GM11168 (cell line): ENCODE results near the gene HBM.
"Not testable (repeated sequence)": the region's sequence is repeated elsewhere in the genome, so short reads cannot be mapped to it uniquely, and the experiment has no call there.

ENCODE experiments used
- in situ Hi-C: fragments of 300-500 bp; cut with MboI; formaldehyde crosslinking; loops from one replicate; pipeline ENCODE4 v1.12.0; 2022; ENCODE audit warnings: low sequenced_read_pairs; ENCODE audit not compliant: unreplicated experiment

The HBM gene

DNA sequence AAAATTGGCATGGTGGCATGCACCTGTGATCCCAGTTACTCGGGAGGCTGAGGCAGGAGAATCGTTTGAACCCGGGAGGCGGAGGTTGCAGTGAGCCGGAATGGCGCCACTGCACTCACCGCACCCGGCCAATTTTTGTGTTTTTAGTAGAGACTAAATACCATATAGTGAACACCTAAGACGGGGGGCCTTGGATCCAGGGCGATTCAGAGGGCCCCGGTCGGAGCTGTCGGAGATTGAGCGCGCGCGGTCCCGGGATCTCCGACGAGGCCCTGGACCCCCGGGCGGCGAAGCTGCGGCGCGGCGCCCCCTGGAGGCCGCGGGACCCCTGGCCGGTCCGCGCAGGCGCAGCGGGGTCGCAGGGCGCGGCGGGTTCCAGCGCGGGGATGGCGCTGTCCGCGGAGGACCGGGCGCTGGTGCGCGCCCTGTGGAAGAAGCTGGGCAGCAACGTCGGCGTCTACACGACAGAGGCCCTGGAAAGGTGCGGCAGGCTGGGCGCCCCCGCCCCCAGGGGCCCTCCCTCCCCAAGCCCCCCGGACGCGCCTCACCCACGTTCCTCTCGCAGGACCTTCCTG is 14.4 kb downstream of the HBM start, which contains the start of gene HBQ1:
Gene HBQ1, plus strand, starts transcription at position 359 of the 575 bp plus-strand sequence. Its CDS starts 28 bp downstream, at position 387.
- in situ Hi-C loops, result loop anchor here (5.0 kb wide), 1 partner anchor 63 kb away; no protein-coding TSS in a partner anchor

DNA sequence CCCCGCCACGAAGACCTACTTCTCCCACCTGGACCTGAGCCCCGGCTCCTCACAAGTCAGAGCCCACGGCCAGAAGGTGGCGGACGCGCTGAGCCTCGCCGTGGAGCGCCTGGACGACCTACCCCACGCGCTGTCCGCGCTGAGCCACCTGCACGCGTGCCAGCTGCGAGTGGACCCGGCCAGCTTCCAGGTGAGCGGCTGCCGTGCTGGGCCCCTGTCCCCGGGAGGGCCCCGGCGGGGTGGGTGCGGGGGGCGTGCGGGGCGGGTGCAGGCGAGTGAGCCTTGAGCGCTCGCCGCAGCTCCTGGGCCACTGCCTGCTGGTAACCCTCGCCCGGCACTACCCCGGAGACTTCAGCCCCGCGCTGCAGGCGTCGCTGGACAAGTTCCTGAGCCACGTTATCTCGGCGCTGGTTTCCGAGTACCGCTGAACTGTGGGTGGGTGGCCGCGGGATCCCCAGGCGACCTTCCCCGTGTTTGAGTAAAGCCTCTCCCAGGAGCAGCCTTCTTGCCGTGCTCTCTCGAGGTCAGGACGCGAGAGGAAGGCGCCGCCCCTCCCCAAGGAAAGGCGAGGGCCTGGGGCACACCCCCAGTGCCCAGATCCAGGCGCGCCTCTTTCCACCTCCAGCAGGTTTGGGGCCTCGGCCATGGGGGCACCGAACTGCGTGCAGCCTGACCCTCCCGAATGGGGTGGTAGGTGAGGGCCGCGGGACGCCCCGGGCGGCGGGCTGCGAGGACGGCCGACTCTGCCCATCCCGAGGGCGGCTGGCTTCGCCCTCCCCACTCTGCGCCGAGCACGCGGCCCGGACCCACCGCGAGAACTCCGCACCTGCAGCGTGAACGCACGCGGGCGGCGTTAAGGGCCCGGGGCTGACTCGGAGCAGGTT is 15.1 kb downstream of the HBM start:
- in situ Hi-C loops, result loop anchor here (5.0 kb wide), 1 partner anchor 64 kb away; no protein-coding TSS in a partner anchor

DNA sequence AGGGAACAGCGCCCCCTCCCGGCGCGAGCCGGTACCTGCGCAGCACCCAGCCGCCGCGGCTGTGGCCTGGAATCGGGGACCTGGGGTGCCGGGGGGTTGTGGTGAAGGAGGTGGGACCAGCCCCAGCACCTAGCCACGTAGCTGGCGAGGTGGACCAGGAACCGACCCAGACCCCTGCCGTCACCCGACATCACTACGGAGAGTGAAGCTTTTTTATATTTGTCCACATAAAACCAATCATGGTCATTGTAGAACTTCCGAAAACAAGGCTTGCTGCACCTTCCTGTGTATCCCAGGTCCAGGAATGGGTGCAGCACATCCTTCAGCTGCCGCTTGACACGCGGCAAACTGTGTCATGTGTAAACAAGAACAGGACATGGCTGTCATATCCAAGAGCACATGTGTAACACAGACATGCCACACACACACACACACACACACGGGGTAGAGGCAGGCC is 15.8 kb downstream of the HBM start:
- in situ Hi-C loops, result loop anchor here (5.0 kb wide), 1 partner anchor 64 kb away; no protein-coding TSS in a partner anchor

DNA sequence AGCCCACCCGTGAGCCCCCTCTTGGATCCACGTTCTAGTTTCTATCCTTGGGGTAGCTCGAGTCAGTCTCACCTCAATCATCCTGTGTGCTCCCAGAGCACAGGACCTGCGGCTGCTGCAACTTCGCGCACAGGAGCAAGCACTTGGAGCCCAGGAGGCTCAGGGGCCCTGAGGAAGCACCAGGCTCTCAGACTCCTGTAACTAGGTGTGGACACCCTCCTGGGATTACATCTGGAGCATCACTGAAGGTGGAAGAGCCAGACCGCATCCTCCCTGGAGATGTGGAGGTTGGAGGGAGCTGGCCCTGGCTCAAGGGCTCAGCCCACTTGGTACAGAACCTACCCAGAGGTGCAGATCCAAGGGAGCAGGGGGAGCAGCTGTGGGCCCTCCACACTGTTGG is 17.2 kb downstream of the HBM start:
- in situ Hi-C loops, result loop anchor here (5.0 kb wide), 1 partner anchor 66 kb away; no protein-coding TSS in a partner anchor

DNA sequence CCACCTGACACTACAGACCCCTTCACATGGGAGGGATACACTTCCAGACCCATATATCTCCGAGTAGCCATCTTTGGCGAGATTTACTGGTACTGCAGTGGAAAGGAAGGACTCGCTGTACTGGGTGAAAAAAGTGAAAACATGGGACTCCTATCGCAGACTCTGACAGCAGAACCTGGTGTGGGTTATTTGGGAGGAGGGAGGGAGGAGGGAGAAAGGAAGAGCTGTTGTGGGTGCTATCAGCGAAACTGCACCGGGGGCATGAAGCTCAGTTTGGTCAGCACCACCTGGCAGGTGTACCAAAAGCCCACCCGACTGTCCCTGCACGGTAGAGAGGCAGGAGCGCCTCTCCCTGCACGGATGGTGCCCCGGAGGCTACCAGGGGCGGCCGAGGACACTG is 19.4 kb downstream of the HBM start:
- in situ Hi-C loops, result no loop called here

DNA sequence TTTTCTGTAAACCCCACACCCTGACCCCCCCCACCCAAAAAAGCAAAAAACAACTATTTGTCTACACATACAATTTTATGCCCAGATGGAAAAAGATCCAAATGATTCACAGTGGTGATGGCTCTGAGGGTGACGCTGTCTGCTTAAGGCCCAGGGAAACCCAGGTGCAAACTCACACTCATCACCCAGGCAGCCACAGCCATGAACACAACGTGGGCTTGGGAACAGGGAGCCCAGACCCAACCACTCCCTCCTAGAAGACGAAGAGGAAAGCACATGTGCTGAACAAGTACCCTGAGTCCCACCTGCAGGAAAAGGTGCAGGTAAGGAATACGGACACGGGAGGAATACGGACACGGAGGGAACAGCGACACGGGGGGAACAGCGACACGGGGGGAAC is 19.9 kb downstream of the HBM start:
- in situ Hi-C loops, result no loop called here

DNA sequence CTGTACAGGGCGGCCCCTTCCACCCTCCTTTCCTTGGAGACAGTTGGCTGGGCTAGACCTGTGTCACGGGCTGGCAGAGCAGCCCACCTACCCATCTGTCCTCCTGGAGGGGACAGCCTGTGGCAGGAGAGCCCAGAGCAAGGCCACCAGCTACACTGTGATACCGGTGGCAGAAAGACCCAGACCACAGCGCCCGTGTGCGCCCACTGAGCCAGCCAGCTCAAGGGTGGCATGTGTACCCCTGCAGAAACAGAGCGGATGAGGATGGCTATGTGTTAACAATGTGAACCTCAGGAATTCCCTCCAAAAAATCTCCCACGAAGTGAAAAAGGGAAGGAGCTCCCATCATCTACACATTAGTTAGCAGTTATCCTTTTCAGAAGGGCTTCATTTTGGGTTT is 21.6 kb downstream of the HBM start:
- in situ Hi-C loops, result no loop called here

DNA sequence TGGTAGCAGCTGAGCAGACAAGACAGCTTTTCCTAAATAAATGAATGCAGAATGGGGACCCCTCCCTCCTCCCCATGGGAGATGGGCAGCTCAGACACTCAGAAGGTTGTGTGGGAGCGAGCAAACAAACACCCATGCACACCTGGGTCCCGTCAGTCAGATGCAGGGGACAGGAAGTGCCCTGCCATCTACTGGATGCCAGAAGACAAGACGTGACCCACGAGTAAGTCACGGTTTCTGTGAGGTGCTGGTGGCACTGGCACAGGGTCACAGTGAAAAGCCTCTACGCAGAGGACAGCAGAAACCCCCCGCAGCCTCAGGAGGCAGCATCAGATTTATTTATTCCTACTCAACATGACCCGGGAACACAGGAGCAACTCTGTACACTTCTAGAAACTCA is 22.9 kb downstream of the HBM start:
- in situ Hi-C loops, result no loop called here

DNA sequence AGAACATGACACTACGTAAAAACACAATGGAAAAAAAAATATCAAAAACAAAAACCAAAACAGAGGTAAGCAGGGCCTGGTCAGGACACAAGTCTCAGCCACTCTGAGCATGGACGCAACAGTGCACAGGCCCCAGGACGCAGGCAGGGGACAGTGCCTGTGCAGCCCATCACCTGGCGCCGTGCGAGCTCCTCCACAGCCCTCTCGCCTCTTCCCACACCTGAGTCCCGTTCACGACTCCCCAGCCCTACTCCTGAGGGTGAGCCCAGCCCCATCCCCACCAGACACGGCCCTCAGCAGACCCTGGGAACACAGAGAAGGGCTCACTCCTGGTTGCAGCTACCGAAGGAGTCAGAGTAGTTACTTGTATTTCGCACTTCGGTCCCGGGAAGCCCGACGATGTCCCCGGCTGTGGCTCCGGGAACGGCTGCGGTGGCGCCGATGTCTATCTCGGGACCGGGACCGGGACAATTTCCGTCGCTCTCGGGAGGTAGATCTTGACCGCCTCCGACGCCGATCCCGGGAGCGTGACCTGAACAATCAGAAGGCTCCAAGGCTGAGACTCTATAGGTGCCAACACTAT is 23.9 kb downstream of the HBM start:
- in situ Hi-C loops, result no loop called here

DNA sequence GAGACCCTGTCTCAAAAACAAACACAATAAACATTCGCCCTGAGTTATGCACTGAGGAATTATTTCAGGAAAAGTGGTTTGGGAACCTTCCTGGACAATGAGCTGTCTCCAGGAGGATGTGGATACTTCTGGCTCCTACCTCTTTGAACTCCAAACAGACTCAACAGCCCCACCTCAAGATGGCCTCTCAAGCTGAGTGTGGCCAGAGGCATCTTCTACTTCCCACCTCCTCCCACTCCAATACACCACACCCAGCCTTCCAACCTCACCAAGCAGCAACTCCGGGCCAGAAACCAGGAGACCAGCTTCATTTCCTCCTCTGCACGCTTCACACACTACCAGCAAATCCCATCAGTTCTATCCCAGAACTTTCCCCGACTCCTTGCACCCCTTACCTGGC is 26.1 kb downstream of the HBM start:
- in situ Hi-C loops, result no loop called here

DNA sequence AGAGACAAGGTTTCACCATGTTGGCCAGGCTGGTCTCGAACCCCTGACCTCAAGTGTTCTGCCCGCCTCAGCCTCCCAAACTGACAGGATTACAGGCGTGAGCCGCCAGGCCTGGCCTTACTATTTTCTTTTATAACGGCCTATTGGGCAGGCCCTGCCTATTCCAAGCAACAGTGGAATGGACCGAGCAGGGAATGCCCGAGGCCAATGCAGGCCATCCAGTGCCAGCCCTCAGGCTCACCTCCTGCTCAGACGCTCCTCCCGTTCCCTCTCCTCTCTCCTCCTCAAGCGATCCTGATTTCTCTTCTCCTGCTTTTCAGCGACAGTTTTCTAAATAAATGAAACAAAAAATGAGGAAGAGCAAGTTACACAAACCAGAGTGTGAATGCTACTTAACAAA is 26.9 kb downstream of the HBM start:
- in situ Hi-C loops, result no loop called here

DNA sequence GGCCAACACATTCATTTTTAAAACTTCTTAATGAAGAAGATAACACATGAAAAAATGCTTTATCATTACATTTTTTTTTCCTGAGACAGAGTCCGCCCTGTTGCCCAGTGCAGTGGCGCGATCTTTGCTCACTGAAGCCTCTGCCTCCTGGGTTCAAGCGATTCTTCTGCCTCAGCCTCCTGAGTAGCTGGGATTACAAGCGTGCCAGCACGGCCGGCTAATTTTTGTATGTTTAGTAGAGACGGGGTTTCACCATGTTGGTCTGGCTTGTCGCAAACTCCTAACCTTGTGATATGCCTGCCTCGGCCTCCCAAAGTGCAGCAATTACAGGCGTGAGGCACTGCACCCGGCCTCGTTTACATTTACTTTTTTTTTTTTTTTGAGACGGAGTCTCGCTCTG is 27.7 kb downstream of the HBM start:
- in situ Hi-C loops, result no loop called here

DNA sequence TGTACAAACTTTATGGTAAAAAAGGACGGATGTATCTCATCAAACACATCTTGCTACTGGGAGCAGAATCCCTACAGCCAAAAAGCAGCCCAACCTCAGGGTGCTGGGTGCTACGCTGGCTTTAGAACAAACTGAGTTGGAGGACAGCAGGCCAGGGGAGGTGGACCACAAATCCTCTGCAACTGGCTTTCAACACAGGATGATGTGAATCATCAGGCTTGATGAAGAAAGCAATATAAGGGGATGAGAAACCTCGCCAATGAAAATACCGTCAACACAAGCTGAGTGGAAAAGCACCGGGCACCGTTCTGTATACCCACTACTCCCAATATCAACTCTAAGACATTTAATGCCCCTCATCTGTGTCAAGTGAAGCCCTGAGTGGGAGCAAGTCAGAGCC is 28.7 kb downstream of the HBM start:
- in situ Hi-C loops, result no loop called here

DNA sequence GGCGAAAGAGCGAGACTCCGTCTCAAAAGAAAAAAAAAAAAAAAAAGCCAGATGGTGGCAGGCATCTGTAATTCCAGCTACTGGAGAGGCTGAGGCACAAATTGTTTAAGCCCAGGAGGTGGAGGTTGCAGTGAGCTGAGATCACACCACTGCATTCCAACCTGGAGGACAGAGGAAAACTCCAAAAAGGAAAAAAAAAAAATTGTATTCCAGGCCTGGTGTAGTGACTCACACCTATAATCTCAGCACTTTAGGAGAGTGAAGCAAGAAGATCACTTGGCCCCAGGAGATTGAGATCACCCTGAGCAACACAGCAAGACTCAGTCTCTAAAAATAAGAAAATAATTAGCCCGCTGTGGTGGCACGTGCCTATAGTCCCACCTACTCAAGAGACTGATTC is 34.6 kb downstream of the HBM start:
- in situ Hi-C loops, result no loop called here

DNA sequence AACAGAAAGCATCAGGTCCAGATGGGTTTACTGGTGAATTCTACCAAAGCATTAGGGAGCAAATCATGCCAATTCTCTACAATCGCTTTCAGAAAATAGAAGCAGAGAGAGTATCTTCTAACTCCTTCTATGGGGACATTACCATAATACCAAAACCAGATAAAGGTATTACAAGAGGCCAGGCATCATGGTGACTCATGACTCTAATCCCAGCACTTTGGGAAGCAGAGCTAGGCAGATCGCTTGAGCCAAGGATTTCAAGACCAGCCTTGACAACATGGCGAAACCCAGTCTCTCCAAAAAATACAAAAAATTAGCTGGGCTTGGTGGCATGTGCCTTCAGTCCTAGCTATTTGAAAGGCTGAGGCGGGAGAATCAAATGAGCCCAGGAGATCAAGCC is 37.5 kb downstream of the HBM start:
- in situ Hi-C loops, result no loop called here

DNA sequence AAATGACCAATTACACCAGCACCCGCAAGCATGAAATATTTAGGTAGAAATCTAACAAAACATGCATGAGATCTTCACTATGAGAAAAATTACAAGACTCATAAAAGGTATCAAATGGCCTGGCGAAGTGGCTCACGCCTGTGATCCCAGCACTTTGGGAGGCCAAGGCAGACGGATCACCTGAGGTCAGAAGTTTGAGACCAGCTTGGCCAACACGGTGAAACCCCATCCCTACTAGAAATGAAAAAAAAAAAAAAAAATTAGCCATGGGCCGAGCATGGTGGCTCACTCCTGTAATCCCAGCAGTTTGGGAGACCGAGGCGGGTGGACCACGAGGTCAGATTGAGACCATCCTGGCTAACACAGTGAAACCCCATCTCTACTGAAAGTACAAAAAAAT is 38.3 kb downstream of the HBM start:
- in situ Hi-C loops, result not testable (repeated sequence)

DNA sequence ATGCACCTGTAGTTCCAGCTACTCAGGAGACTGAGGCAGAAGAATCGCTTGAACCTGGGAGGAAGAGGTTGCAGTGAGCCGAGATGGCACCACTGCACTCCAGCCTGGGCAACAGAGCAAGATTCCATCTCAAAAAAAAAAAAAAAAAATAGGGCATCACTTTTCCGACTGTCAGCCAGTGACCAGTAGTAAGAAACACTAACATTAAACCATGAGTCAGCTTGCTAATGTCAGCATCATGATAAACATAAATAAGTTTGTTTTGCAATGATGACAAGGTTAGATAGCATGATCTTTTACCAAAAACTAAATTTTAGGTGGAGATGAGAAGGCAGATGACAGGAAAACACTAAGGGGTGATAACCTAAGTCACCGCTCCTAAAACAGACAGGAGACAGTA is 43.6 kb downstream of the HBM start:
- in situ Hi-C loops, result not testable (repeated sequence)

DNA sequence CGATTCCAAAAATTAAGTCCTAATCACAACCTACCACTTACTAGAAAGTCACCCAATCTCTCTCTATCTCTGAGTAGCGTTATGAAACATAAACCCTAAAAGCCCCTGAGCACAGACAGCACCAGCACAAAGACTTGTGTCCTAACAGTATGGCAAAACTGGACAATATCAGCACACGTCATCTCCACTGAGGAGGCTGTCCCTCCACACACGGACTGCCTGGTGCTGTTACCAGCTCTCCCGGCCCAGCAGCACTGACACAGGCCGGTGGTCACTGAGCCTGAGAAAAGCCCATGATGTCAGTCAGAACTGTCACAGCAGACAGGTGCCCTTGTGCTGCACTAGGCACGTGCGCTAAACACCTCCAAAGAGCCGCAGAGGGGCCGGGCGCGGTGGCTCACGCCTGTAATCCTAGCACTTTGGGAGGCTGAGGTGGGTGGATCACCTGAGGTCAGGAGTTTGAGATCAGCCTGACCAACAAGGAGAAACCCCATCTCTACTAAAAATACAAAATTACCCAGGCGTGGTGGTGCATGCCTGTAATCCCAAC is 45.9 kb downstream of the HBM start:
- in situ Hi-C loops, result not testable (repeated sequence)

DNA sequence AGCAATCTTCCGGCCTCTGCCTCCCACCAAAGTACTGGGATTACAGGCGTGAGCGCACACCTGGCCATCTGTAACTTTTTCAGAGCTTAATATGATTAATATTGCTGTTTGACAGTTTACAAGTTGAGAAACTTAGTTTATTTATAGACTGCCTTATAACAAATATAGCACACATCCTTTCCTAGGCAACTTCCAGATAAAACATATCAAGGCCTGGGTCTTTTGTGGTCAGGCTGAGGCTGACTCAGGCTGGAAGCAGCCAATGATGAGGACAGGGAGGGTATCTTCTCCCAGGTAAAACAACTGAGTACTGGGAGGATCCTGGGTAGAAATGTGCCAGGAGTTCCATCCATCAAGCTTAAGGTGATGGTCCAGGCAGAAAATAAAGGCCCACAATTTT is 47.2 kb downstream of the HBM start:
- in situ Hi-C loops, result no loop called here
